HepG2 (cell line): ENCODE results near the gene ARL17B.
"Not testable (repeated sequence)": the region's sequence is repeated elsewhere in the genome, so short reads cannot be mapped to it uniquely, and the experiment has no call there.

ENCODE experiments used
- MAX ChIP-seq: IDR thresholded peaks from 2 replicates; pipeline ENCODE4 v1.6.1; 2012; ENCODE audit warnings: inconsistent platforms
- MTERF4 ChIP-seq: sonication (generic); formaldehyde crosslinking; IDR thresholded peaks from 2 replicates; pipeline ENCODE4 v1.8.0; 2023; ENCODE audit warnings: mild to moderate bottlenecking, missing genetic modification reagents
- SALL1 ChIP-seq: sonication (generic); formaldehyde crosslinking; IDR thresholded peaks from 2 replicates; pipeline ENCODE4 v1.8.0; 2022; ENCODE audit warnings: mild to moderate bottlenecking, missing genetic modification reagents
- SP1 ChIP-seq, 2 experiments: fragments of 450-650 bp in 1 of 2; sonication (generic) in 1 of 2; formaldehyde crosslinking in 1 of 2; IDR thresholded peaks; 2 replicates each; pipeline versions ENCODE4 v1.4.0 to v1.6.1; 2016 to 2020; ENCODE audit warnings: missing genetic modification reagents in 1 of 2
- YY1 ChIP-seq: IDR thresholded peaks from 2 replicates; pipeline ENCODE4 v1.6.1; 2011; ENCODE audit warnings: low read length, low read depth, moderate library complexity, mild to moderate bottlenecking; ENCODE audit not compliant: insufficient read depth, insufficient replicate concordance
- ZBTB26 ChIP-seq: IDR thresholded peaks from 2 replicates; pipeline ENCODE4 v1.6.1; 2016; ENCODE audit warnings: missing compliant biosample characterization, missing genetic modification reagents, borderline replicate concordance
- ZBTB39 ChIP-seq: sonication (generic); formaldehyde crosslinking; IDR thresholded peaks from 2 replicates; pipeline ENCODE4 v1.5.0; 2020; ENCODE audit warnings: missing genetic modification reagents
- ZFP36 ChIP-seq: fragments of 150-350 bp; IDR thresholded peaks from 2 replicates; pipeline ENCODE4 v1.6.1; 2018; ENCODE audit warnings: borderline replicate concordance, low read length, low read depth; ENCODE audit not compliant: partially characterized antibody
- ZGPAT ChIP-seq: IDR thresholded peaks from 2 replicates; pipeline ENCODE4 v1.6.1; 2016; ENCODE audit warnings: mild to moderate bottlenecking
- ZNF10 ChIP-seq: sonication (generic); formaldehyde crosslinking; IDR thresholded peaks from 2 replicates; pipeline ENCODE4 v1.4.0; 2020; ENCODE audit warnings: mild to moderate bottlenecking, low read depth, missing genetic modification reagents, borderline replicate concordance
- ZNF687 ChIP-seq: sonication (generic); formaldehyde crosslinking; IDR thresholded peaks from 2 replicates; pipeline ENCODE4 v1.5.1; 2020; ENCODE audit warnings: mild to moderate bottlenecking, missing genetic modification reagents, moderate library complexity

- TF ChIP-seq ZFP36; MTERF4 (CRISPR knock-in tag); ZGPAT; SP1 (IDR thresholded peaks at IDR 0.05); SP1 (CRISPR knock-in tag; IDR thresholded peaks at IDR 0.05); ZBTB26 (CRISPR knock-in tag); SALL1 (CRISPR knock-in tag); ZNF687 (CRISPR knock-in tag); YY1; ZNF10 (CRISPR knock-in tag); ZBTB39 (CRISPR knock-in tag); MAX: not testable (repeated sequence)
These were observed 105.2 kb downstream of the ARL17B start for GRCh38 chr17:46256369-46256768.
